ENCODE results near the gene CHID1. TPM values are rescaled to one million over a fixed set of nuclear protein-coding genes. Genes with fewer than 3 reads are reported as not detected.
A peak's percentile ranks its signal among the peaks of the same experiment; 100 is the strongest.

CHID1 gene
- total and polyA plus RNA-seq, 9 of the 15 experiments (the other 6 are each of a cell fraction or from before 2014, with no cell fraction given), result 15.1 to 108 (median 39.8) TPM

- TF ChIP-seq BRF2 (IDR thresholded peaks at IDR 0.05; ENCODE audit: borderline replicate concordance, insufficient read depth, insufficient read length) (no peak), ZNF197 (CRISPR knock-in tag; IDR thresholded peaks at IDR 0.05; ENCODE audit: low read depth) (no peak), NR2C2 (CRISPR knock-in tag; IDR thresholded peaks at IDR 0.05) (no peak), NR2C2 (tag; IDR thresholded peaks at IDR 0.05) (0 out of 2 replicates have a peak, but pooled peaks have one; percentile 31), ELF2 (CRISPR knock-in tag; IDR thresholded peaks at IDR 0.05) (no peak), SMARCC2 (IDR thresholded peaks at IDR 0.05; ENCODE audit: low read depth) (no peak), KDM5B (IDR thresholded peaks at IDR 0.05; ENCODE audit: insufficient replicate concordance, low read depth, low read length) (peak; percentile 27), PHF20 (IDR thresholded peaks at IDR 0.05; ENCODE audit: partially characterized antibody) (no peak), MYNN (IDR thresholded peaks at IDR 0.05) (no peak), MYNN (CRISPR knock-in tag; IDR thresholded peaks at IDR 0.05) (no peak), SMAD1 (IDR thresholded peaks at IDR 0.05; ENCODE audit: low read depth, low read length, partially characterized antibody) (no peak), ZNF324 (CRISPR knock-in tag; IDR thresholded peaks at IDR 0.05) (no peak), TEAD2 (tag; IDR thresholded peaks at IDR 0.05) (no peak), GTF2A2 (tag; IDR thresholded peaks at IDR 0.05) (no peak), WHSC1 (IDR thresholded peaks at IDR 0.05; ENCODE audit: low read length) (no peak), CHD2 (IDR thresholded peaks at IDR 0.05; ENCODE audit: low read depth, low read length) (no peak), SMAD2 (IDR thresholded peaks at IDR 0.05; ENCODE audit: low read depth, low read length) (no peak), SMARCE1 (IDR thresholded peaks at IDR 0.05) (no peak), POLR3A (IDR thresholded peaks at IDR 0.05; ENCODE audit: borderline replicate concordance, extremely low read depth, insufficient read depth, insufficient read length) (no peak), POLR2B (IDR thresholded peaks at IDR 0.05; ENCODE audit: low read depth, partially characterized antibody) (peak; percentile 27), RBM14 (IDR thresholded peaks at IDR 0.05; ENCODE audit: borderline replicate concordance, insufficient read depth, low read depth, low read length) (no peak), LARP7 (IDR thresholded peaks at IDR 0.05) (no peak), ZBTB34 (CRISPR knock-in tag; IDR thresholded peaks at IDR 0.05) (no peak), ZNF518B (CRISPR knock-in tag; IDR thresholded peaks at IDR 0.05) (no peak), NONO (IDR thresholded peaks at IDR 0.05; ENCODE audit: low read depth in 2 of 2, low read length in 1 of 2) (no peak)
These were observed 78.0 kb downstream of the CHID1 start, which contains the start of gene CD151 (continued) for GRCh38 chr11:832529-833113.
